ENCODE results near the gene ACVR1. TPM values are rescaled to one million over a fixed set of nuclear protein-coding genes. Genes with fewer than 3 reads are reported as not detected.

The ACVR1 gene
- total RNA-seq, 1 donor from 2014 or later: 66.6 TPM

GRCh38 chr2:157864857-157865430 lies 11.2 kb downstream of the ACVR1 start:
- no peaks in the 10 kb centered on the region for H3K27me3 Mint-ChIP-seq (ENCODE audit: unreplicated experiment)
- H3K4me1 Mint-ChIP-seq (ENCODE audit: unreplicated experiment): peaks cover 49% of the 10 kb centered on the region
- TF ChIP-seq CTCF (IDR thresholded peaks at IDR 0.05): no peak
- no peak overlapping the region for H3K4me3 Mint-ChIP-seq (ENCODE audit: unreplicated experiment)
- peak overlapping the region; percentile 2 for H3K27ac Mint-ChIP-seq (ENCODE audit: unreplicated experiment)
- DNase-seq (ENCODE audit: extremely low spot score, unreplicated experiment): no peak
- H3K36me3 Mint-ChIP-seq (ENCODE audit: unreplicated experiment): no peaks in the 10 kb centered on the region
- H3K9me3 Mint-ChIP-seq (ENCODE audit: unreplicated experiment): no peaks in the 10 kb centered on the region

GRCh38 chr2:157858846-157859245 lies 17.3 kb downstream of the ACVR1 start:
- DNase-seq (ENCODE audit: extremely low spot score, unreplicated experiment): no peak
- H3K9me3 Mint-ChIP-seq (ENCODE audit: unreplicated experiment): no peaks in the 10 kb centered on the region
- TF ChIP-seq CTCF (IDR thresholded peaks at IDR 0.05): no peak
- peaks cover 33% of the 10 kb centered on the region for H3K4me1 Mint-ChIP-seq (ENCODE audit: unreplicated experiment)
- no peaks in the 10 kb centered on the region for H3K27me3 Mint-ChIP-seq (ENCODE audit: unreplicated experiment)
- H3K4me3 Mint-ChIP-seq (ENCODE audit: unreplicated experiment): no peak overlapping the region
- H3K27ac Mint-ChIP-seq (ENCODE audit: unreplicated experiment): peak overlapping the region; percentile 7
- peaks cover 9% of the 10 kb centered on the region for H3K36me3 Mint-ChIP-seq (ENCODE audit: unreplicated experiment)

- H3K27me3 Mint-ChIP-seq (ENCODE audit: unreplicated experiment): no peaks in the 10 kb centered on the region
- peak overlapping the region; percentile 88 for H3K27ac Mint-ChIP-seq (ENCODE audit: unreplicated experiment)
- peaks cover 9% of the 10 kb centered on the region for H3K36me3 Mint-ChIP-seq (ENCODE audit: unreplicated experiment)
- H3K9me3 Mint-ChIP-seq (ENCODE audit: unreplicated experiment): no peaks in the 10 kb centered on the region
- no peak for TF ChIP-seq CTCF (IDR thresholded peaks at IDR 0.05)
- H3K4me3 Mint-ChIP-seq (ENCODE audit: unreplicated experiment): no peak overlapping the region
- peaks cover 42% of the 10 kb centered on the region for H3K4me1 Mint-ChIP-seq (ENCODE audit: unreplicated experiment)
- no peak for DNase-seq (ENCODE audit: extremely low spot score, unreplicated experiment)
These were observed 18.2 kb downstream of the ACVR1 start for GRCh38 chr2:157857881-157858280.

- Mint-ChIP-seq H3K4me1 (ENCODE audit: unreplicated experiment) (peaks cover 53% of the 10 kb centered on the region), H3K36me3 (ENCODE audit: unreplicated experiment) (peaks cover 10% of the 10 kb centered on the region), H3K9me3 (ENCODE audit: unreplicated experiment) (no peaks in the 10 kb centered on the region), H3K27ac (ENCODE audit: unreplicated experiment) (peak overlapping the region; percentile 92), H3K4me3 (ENCODE audit: unreplicated experiment) (no peak overlapping the region), H3K27me3 (ENCODE audit: unreplicated experiment) (no peaks in the 10 kb centered on the region)
- TF ChIP-seq CTCF (IDR thresholded peaks at IDR 0.05): no peak
- no peak for DNase-seq (ENCODE audit: extremely low spot score, unreplicated experiment)
These were observed 20.0 kb downstream of the ACVR1 start for GRCh38 chr2:157856187-157856515.

- no peak for TF ChIP-seq CTCF (IDR thresholded peaks at IDR 0.05)
- no peaks in the 10 kb centered on the region for H3K27me3 Mint-ChIP-seq (ENCODE audit: unreplicated experiment)
- no peaks in the 10 kb centered on the region for H3K9me3 Mint-ChIP-seq (ENCODE audit: unreplicated experiment)
- H3K4me3 Mint-ChIP-seq (ENCODE audit: unreplicated experiment): no peak overlapping the region
- peak overlapping the region; percentile 44 for H3K27ac Mint-ChIP-seq (ENCODE audit: unreplicated experiment)
- peaks cover 14% of the 10 kb centered on the region for H3K36me3 Mint-ChIP-seq (ENCODE audit: unreplicated experiment)
- peaks cover 54% of the 10 kb centered on the region for H3K4me1 Mint-ChIP-seq (ENCODE audit: unreplicated experiment)
- DNase-seq (ENCODE audit: extremely low spot score, unreplicated experiment): no peak
These were observed 22.3 kb downstream of the ACVR1 start for GRCh38 chr2:157853820-157854219.

Measured in osteocyte (in vitro differentiated cells).